RPMI8226 (cell line): ENCODE results near the gene GRIFIN.

Experiments
- DNase-seq: peaks from one replicate; pipeline ENCODE4 v3.0.0-alpha.2; 2015

The GRIFIN gene, protein sequence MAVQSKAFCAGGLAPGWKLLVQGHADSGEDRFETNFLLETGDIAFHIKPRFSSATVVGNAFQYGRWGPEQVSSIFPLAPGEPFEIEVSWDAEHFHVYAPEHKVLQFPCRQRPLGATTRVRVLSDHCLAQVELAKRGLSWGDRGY

DNA sequence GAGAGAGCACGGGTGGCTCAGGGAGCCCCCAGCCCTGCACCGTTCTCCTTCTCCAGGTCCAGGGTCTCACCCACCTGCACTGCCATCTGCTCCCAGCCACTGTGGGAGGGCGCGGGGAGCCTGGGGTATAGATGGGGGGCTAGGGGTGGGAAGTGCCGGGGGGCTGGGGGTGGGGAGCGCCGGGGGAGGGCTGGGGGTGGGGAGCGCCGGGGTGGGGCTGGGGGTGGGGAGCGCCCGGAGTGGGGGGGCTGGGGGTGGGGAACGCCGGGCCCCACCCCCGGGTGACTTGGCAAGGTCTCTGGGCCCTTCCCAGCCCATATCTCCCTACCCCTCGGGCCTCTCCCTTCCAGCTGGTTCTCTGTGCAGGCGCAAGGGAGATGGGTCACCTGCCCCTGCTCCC, at the start of gene GRIFIN:
Gene GRIFIN, minus strand, starts transcription at position 101 of the 400 bp plus-strand sequence. Its CDS starts 15 bp downstream, at position 86.
- DNase-seq, result no peak

DNA sequence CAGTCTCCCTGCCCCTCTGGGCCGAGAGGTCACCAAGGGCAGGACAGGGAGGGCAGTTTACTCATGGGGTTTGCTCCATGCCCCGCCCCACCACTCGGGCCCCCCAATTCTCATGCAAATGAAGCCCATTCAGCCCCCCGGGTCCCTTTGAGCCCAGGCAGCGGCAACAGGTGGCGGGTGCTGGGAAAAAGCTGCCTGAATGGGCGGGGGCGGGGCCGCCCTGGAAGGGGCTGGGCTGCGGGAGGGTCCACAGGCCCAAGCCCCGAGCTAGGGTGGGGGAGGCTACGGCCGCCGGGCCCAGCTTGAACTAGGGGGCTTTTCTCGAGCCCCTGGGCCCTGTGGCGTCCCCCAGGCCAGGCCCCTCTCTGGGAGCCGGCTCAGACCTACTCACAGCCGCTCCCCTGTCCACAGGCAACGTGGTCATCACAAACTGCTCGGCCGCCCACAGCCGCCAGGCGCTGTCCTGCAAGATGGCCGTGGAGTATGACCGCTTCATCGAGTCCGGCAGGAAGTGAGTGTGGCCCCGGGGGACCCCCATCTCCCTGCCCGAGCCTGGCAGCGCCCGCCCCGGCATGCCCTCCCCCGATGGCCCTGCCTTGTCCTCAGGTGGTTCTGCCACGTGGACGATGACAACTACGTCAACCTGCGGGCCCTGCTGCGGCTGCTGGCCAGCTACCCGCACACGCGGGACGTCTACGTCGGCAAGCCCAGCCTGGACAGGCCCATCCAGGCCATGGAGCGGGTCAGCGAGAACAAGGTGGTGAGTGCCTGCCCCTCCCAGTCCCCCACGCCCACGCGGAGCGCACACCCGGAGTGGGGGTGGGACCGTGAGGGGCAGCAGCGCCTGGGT, 48.8 kb upstream of the GRIFIN start:
- DNase-seq, result no peak

DNA sequence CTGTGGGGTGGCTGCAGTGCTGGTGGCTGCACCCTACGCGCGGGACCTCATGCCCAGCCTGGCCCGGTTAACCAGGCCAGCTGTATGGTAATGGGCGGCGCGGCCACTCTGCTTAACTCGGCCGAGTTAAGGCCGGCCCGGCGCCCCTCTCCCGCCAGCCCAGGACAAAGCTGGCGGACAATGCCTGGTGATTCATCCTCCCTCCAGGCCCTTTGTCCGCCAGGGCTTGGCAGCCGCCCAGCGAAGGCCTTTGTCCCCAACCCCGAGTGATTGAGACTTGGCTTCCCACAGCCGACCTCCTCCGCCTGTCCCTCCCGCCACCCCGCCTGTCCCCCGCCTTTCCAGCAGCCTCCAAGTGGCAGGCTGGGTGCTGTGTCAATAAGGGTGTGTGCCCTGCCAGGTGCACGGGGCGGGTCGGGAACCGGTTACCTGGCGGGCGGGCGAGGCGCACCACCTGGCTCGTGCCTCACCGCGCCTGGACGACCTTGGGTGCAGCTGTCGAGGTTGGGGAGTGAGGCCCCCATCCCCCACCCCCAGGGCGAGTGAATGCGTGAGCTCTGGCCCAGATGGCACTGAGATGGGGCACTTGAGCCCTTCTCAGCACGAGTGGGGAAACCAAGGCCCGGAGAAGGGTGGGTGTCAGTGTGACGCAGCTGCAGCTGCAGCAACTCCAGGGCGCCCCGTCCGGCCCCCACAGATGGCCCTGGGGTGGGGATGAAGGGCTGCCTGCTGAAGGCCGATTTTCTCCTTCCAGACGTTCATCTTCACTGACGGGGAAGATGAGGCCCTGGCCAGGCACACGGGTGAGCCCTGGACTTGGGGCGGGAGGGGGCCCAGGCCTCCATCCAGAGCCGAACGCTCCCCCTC, 48.0 kb upstream of the GRIFIN start:
- DNase-seq, result peak; percentile 92

DNA sequence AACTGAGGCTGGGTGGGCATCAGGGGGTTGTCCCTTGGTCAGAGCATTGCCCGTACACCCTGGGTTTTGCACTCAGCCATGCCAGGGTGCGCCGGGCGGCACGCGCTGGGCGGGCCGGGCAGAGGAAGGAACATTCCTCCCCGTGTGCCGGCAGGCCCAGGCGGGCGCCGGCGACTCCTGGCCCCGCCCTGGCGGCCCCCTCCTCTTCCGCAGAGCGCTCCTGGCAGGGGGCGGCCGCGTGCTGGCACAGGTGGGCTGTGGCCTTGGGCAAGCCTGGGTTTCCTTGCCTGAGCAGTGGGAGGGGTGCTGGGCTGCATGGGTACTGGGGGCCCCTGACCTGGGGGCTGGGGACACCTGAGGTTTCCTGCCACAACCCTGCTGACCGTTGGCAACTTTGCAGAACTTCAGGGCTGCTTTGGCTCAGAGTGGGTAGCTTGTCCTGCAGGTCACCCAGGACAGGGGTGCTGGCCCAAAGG, 47.3 kb upstream of the GRIFIN start:
- DNase-seq, result peak; percentile 46

DNA sequence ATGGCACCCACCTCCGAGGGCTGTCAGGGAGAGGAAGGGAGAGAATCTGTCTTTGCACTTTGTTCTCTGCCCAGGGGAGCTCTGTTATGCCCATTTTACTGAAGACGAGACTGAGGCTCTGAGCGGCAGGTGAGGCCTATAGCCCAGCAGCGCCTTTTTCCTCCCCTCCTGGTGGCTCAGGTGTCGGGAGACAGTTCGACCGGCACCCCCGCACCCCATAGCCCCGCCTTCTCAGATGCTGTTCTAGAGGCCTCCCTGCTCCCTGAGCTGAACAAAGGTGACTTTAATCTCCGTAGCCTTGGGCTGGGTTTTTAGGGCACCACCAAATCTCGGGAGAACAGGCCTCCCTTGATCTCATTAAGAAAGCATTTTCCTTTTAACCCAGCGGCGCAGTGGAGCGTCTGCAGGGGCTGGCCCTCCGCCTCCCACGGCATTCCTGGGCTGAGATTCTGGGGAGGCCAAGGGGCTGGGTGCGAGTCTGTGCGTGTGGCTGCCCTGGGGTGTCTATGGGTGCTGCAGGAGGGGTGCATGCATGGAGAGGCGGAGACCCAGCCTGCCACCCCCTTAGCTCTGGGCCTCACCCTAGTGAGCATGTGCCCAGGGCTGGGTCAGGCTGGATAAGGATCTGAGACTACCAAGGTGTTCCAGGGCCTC, 46.7 kb upstream of the GRIFIN start:
- peak; percentile 40 for DNase-seq

DNA sequence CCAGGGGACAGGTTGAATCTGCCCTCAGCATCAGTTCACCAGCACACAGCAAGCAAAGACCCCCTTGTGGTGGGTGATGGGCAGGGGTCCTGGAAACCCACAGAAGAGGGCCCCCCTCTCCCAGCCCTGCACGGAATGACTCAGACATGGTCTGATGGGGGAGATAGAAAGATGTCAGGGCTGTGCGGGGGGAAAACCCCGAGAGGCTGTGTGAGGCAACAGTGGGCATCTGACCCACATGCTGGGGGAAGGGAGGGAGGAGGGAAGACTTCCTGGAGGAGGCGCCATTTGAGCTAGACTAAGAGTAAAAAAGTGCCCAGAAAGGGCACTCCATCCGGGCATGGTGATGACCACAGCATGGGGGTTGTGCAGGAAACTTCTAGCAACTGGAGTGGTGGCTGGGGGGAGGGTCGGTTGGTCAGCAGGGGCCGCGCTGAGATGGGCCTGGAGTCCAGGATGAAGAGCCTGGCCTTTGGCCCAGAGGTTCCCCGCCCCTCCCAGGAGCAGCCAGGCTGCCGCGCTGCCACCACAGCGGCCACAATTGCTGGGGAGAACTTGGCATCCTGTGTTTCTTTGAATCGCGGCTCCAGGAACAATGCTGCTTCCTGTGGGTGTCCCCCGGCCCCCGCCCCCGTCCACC, 45.9 kb upstream of the GRIFIN start:
- peak; percentile 39 for DNase-seq

DNA sequence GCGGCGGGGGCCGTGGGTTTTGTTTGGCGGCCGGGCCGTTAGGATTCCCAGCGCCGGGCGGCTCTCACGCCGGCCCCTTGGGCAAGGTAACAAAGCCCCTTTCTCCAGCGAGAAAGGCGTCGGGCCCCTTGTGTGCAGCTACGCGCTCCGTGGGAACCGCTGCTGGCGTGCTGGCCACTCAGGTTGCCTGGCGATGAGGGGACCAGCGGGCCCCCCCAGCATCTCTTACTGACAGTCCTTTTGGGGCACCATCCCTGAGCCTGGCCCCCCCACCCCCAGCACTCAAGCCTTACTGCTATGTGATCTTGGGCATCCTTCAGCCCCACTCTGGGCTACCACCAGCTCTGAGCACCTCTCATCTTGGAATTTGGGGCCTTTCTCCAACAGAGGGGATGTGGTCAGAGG, 45.1 kb upstream of the GRIFIN start:
- no peak for DNase-seq

DNA sequence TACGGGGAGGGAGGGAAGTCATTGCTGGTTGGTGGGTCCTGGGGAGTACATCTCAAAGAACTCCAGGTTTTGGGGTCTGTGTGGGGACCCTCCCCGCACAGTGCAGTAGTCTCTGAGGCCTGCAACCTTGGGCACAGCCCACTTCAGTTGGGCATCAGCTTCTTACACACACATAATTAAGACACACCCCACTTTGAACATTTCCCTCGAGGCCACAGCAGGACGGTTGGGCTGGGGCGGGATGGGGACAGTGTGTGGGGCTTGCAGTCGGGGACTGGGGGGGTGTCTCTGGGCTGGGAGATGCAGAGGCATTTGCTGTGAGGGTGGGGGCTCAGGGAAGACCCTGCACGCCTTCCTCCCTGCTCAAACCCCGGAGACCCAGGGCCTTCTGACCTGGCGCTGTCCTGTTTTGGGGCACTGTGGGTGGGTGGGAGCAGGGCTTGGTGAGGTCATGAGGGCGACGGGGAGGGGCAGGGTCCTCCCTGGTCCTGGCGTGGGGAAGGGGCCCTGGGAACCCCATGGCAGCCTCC, 44.6 kb upstream of the GRIFIN start:
- no peak for DNase-seq

DNA sequence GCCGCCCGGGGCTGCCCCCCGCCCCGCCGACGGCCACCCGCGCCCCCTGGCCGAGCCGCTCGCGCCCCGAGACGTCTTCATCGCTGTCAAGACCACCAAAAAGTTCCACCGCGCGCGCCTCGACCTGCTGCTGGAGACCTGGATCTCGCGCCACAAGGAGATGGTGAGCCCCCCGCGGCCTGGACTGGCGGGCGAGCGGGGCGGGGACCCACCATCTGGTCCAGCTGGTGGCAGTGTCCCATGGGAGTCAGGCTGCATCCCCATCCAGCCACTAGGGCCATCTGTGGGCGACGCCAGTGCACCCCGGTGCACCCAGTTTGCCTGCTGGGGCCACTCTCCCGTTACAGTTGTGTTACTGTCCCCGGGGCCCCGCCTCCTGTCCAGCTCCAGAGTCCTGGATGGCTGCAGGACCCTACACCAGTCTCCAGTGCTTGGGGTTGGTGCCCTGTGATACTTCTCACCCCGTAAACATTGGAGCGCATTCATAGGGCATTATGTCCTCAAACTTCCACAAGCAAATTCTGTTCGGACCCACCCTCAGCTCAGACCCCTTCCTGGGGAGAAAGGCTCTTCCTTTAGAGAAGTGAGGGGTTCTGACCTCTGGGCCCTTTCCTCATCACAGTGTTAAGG, 44.0 kb upstream of the GRIFIN start:
- peak; percentile 50 for DNase-seq

DNA sequence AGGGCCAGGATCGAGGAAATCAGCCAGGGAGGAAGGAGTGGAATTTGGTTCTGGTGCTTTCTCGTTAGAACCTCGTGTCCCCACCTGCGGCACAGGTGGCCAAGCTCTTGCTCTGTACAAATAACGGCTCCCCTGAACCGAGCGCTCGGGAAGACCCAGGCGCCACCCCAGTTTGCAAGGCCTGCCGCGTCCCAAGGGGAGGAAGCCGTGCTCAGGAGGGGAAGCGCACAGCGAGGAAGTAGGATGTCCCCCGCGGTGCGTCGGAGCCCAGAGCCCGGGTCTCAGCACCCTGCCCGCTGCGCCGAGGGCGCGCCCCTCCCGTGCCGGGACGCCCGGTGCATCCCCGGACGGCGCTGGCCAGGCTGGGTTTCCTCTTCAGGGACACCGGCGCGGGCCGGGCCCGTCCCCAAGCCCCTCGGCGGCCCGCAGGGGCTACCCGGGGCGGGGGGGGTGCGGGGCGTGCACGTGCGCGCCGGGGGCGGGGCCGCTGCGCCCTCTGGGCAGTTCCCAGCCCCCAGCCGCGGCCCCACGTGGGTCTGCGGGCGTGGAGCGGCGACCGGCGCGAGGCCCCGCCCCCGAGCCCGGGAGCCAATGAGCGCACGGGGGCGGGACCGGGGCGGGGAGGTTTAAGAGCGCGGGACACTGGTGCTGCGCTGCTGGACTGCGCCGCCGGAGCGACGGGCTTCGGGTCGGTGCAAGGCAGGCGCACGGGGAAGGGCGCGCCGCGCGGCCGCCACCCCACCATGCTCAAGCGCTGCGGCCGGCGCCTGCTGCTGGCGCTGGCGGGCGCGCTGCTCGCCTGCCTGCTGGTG, 43.1 kb upstream of the GRIFIN start, which contains the start of gene LFNG:
Gene LFNG, plus strand, starts transcription at position 656 of the 812 bp plus-strand sequence. Its CDS starts 88 bp downstream, at position 744.
- DNase-seq, result peak; percentile 97

DNA sequence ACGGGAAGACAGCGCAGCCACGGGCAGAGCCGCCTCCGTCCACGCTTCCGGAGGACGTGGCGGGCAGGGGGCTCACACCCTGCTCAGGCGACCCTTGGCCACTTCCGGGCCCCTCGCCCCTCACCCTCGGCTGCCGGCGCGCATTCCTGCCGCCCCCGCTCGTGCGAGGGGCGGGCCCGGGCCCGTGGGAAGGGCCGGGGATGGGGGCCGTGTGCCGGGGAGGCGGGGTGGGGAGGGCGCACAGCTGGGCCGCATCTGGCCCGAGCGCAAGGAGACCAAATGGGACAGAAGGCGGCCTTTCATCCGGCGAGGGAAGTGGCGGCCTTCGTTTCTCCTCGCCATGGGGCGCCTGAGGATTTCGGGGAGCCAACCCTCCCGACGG, 42.5 kb upstream of the GRIFIN start:
- DNase-seq, result no peak

DNA sequence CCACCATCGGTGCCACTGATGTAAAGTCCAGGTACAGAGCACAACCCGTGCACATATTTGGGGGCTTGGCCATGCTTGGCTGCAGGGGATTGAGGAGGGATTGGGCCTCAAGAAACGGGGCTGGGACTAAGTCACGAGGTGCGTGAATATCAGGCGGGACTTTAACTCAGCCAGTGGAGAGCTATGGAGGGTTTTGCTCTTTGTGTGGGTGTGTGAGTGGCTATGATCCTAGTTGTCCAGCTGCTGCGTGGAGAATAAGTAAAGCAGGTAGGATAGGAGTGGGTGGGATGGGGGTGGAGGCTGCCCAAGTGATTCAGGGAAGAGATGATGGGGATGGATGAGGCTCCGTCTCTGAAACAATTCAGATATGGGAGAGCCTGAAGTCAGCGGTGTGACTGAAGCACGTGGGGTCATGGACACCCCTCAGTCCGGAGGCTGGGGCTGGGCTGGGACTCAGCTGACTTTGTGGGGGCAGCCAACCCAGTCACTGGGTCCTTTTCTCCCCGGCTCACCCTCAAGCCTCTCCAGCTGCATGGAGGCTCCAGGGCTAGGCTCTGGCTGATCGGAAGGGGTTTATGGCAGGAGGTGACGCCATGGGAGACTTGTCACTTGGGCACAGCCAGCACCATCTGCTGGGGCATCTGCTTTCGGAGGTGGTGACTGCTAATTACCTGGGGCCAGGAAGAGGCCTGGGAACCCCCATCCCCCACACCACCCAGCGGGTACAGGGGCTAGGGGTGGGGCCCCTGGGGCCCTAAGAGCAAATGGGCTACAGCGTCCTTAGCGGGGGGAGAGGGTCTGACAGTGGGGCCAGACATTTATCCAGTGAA, 41.7 kb upstream of the GRIFIN start:
- peak; percentile 41 for DNase-seq

DNA sequence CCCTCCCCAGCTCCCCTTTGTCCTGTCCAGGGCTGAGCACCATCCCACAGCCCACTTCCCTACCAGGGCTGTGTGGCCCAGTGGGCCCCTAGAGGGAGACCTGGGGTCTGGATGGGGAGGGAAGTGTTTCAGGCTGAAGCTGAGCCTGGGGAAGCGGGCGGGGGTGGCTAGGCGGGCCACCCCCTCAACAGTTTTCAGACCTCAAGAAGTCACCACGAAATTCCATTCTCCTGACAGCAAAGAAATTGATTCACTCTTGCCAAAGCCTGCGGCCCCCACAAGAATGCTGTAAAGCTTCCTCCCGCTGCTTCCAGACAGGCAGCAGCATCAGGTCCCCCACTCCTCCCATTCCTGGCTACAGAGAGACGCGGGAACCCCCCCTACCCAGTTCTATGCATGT, 40.8 kb upstream of the GRIFIN start:
- DNase-seq, result no peak

DNA sequence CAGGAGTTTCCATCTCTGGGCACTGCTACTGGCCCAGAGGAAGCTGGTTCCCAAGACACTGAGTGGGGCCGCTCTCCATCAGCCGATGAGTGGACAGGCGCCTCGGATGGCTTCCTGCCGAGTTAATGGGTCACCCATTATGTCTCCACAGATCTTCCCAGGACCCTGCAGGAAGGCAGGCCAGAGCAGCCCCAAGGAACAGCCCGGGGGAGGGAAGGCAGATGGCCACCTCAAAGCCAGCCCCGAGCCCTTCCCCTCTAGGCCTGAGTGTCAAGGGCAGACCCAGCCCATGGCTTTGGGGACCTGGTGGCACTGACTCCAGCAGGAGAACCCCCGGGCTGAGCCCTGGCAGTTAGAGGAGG, 40.0 kb upstream of the GRIFIN start:
- no peak for DNase-seq

DNA sequence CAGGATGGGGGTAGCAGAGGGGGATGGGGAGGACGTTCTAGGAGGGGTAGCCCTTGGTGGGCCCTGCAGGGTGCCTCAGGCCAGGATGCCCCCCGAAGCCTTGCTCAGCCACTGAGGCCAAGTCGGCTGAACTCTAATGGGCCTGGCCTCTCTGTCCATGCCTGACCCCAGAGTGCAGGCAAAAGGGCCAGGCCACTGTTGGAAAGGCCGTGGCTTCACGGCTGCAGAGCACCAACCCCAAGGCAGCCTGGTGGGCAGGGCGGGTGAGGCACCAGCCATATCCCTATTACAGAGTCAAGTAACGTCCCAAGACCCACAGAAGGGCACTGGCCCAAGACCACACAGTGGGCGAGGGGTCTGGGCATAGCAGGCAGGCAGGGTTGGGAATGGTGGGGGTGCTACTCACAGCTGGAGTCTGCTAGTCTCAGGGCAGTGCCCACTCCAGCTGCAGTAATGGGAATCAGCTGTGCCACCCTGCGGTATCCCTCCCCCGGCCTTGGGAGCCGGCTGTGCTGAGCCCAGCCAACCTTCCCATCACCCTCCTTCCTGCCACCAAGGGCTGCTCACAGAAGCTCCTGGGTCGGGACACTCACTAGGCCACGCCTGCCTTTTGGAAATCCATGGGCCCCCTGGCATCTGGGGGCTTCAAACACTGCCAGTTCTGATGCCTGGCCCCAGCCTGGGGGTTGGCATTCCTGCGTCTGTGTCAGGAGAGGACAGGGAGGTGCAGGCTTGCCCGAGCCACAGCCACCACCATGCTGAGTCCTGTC, 39.4 kb upstream of the GRIFIN start:
- no peak for DNase-seq

DNA sequence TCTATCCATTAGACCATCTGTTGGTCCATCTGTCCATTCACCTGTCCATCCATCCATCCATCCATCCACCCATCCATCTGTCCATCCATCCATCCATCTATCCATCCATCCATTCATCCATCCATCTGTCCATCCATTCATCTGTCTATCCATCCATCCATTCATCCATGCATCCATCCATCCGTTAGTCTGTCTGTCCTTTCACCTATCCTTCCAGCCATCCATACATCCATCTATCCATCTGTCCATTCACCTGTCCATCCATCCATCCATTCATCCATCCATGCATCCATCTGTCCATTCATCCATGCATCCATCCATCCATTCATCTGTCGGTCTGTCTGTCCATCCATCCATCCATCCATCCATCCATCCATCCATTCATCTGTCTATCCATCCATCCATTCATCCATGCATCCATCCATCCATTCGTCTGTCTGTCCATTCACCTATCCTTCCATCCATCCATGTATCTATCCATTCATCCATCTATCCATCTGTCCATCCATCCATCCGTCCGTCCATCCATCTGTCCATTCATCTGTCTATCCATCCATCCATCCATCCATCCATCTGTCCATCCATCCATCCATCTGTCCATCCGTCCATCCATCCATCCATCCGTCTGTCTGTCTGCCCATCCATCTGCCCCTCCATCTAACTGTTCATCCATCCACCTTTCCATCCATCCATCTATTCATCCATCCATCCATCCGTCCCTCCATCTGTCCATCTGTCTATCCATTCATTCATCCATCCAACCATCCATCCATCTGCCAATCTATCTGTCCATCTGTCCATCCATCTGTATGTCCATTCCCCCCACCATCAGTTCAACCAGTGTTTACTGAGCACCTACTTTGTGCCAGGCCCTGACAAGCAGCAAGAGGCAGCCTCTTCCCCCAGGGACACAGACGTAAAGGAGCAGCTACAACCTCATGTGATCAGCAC, 38.5 kb upstream of the GRIFIN start:
- DNase-seq, result no peak

DNA sequence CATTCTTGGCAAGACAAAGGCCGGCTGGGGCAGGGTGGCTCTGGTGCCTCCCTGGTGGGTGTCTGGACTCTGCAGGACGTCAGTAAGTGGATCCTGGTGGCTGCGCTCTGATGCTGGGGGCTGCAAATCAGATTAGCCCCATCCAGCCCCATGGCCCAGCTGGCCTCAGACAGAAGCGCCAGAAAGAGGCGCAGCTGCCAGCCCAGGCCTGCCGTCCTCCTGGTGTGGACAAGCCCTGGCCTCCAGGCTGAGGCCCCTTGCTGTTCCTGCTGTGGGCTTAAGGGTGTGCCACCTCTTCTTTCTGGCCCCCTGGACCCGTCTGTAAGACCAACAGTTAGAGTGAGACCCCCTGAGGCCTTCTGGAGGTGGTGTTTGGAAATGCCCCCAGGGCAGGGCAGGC, 37.5 kb upstream of the GRIFIN start:
- DNase-seq, result no peak

DNA sequence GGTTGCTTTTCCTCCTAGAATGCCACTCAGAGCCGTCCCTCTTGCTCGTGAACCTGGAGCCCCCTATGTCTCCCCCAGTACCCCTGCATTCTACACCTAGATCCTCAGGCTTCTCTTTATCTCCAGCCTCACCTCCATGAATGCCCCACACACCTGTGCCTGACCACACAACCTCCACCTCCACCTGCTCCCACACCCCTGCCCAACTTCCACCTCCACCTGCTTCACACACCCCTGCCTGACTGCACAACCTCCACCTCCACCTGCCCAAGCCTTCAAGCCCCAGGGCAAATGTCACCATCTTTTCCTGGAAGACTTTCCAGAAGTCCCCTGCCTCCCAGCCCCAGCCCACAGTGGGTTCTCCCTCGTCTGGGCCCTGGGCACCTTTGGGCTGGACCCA, 36.5 kb upstream of the GRIFIN start:
- peak; percentile 61 for DNase-seq
